ENCODE results near the gene WDFY4.

The WDFY4 gene

GRCh38 chr10:48813291-48813690 is 128.6 kb downstream of the WDFY4 start:
- Histone ChIP-seq H2AFZ (ENCODE audit: low read length) (peak overlapping the region; percentile 47; the same call in 1 of the 2 replicates), H3K4me2 (ENCODE audit: low read depth, low read length, poor library complexity, severe bottlenecking) (no peak overlapping the region), H3K79me2 (ENCODE audit: insufficient read depth, low read length) (no peaks in the 10 kb centered on the region), H3K9me3 (ENCODE audit: insufficient read depth, low read depth, low read length) (no peaks in the 10 kb centered on the region), H3K4me3 (ENCODE audit: low read length, poor library complexity, severe bottlenecking) (no peak overlapping the region), H4K20me1 (ENCODE audit: insufficient read depth, low read length, poor library complexity, severe bottlenecking) (no peaks in the 10 kb centered on the region), H3K27me3 (ENCODE audit: insufficient read depth, low read length, poor library complexity, severe bottlenecking) (no peaks in the 10 kb centered on the region), H3K4me1 (ENCODE audit: insufficient read depth, low read length, poor library complexity, severe bottlenecking) (peaks cover 3% of the 10 kb centered on the region), H3K36me3 (ENCODE audit: insufficient read depth, low read length) (no peaks in the 10 kb centered on the region), H3F3A (ENCODE audit: low read depth) (no peaks in the 10 kb centered on the region), H3K9ac (ENCODE audit: low read depth, low read length, poor library complexity, severe bottlenecking) (no peak overlapping the region), H3K9me2 (replicated peaks; ENCODE audit: low read depth, low read length) (no peaks in the 10 kb centered on the region)
- TF ChIP-seq EZH2phosphoT487 (IDR thresholded peaks at IDR 0.05; ENCODE audit: borderline replicate concordance): no peak
- TF ChIP-seq CTCF (conservative IDR thresholded peaks at IDR 0.05; ENCODE audit: low read length): no peak

GRCh38 chr10:48813825-48814224 is 129.2 kb downstream of the WDFY4 start:
- Histone ChIP-seq H3F3A (ENCODE audit: low read depth) (no peaks in the 10 kb centered on the region), H3K9ac (ENCODE audit: low read depth, low read length, poor library complexity, severe bottlenecking) (no peak overlapping the region), H3K4me3 (ENCODE audit: low read length, poor library complexity, severe bottlenecking) (no peak overlapping the region), H3K36me3 (ENCODE audit: insufficient read depth, low read length) (no peaks in the 10 kb centered on the region), H3K4me2 (ENCODE audit: low read depth, low read length, poor library complexity, severe bottlenecking) (no peak overlapping the region), H4K20me1 (ENCODE audit: insufficient read depth, low read length, poor library complexity, severe bottlenecking) (no peaks in the 10 kb centered on the region), H3K9me3 (ENCODE audit: insufficient read depth, low read depth, low read length) (no peaks in the 10 kb centered on the region), H3K79me2 (ENCODE audit: insufficient read depth, low read length) (no peaks in the 10 kb centered on the region), H3K9me2 (replicated peaks; ENCODE audit: low read depth, low read length) (no peaks in the 10 kb centered on the region), H2AFZ (ENCODE audit: low read length) (no peak overlapping the region), H3K4me1 (ENCODE audit: insufficient read depth, low read length, poor library complexity, severe bottlenecking) (peaks cover 3% of the 10 kb centered on the region), H3K27me3 (ENCODE audit: insufficient read depth, low read length, poor library complexity, severe bottlenecking) (no peaks in the 10 kb centered on the region)
- no peak for TF ChIP-seq EZH2phosphoT487 (IDR thresholded peaks at IDR 0.05; ENCODE audit: borderline replicate concordance)
- no peak for TF ChIP-seq CTCF (conservative IDR thresholded peaks at IDR 0.05; ENCODE audit: low read length)

- Histone ChIP-seq H3K9ac (ENCODE audit: low read depth, low read length, poor library complexity, severe bottlenecking) (no peak overlapping the region), H2AFZ (ENCODE audit: low read length) (no peak overlapping the region), H3K9me2 (replicated peaks; ENCODE audit: low read depth, low read length) (no peaks in the 10 kb centered on the region), H3K4me3 (ENCODE audit: low read length, poor library complexity, severe bottlenecking) (no peak overlapping the region), H3K36me3 (ENCODE audit: insufficient read depth, low read length) (no peaks in the 10 kb centered on the region), H3K79me2 (ENCODE audit: insufficient read depth, low read length) (no peaks in the 10 kb centered on the region), H4K20me1 (ENCODE audit: insufficient read depth, low read length, poor library complexity, severe bottlenecking) (no peaks in the 10 kb centered on the region), H3K27me3 (ENCODE audit: insufficient read depth, low read length, poor library complexity, severe bottlenecking) (no peaks in the 10 kb centered on the region), H3K4me1 (ENCODE audit: insufficient read depth, low read length, poor library complexity, severe bottlenecking) (peaks cover 3% of the 10 kb centered on the region), H3K9me3 (ENCODE audit: insufficient read depth, low read depth, low read length) (no peaks in the 10 kb centered on the region), H3K4me2 (ENCODE audit: low read depth, low read length, poor library complexity, severe bottlenecking) (no peak overlapping the region), H3F3A (ENCODE audit: low read depth) (no peaks in the 10 kb centered on the region)
- TF ChIP-seq CTCF (conservative IDR thresholded peaks at IDR 0.05; ENCODE audit: low read length) (no peak), EZH2phosphoT487 (IDR thresholded peaks at IDR 0.05; ENCODE audit: borderline replicate concordance) (no peak)
Measured at GRCh38 chr10:48814933-48815332, 130.3 kb downstream of the WDFY4 start.
